GM21825 (cell line): ENCODE data around the gene RING1.

Experiments
- ATAC-seq: cut with Tn5 transposase; IDR thresholded peaks from one replicate; pipeline ENCODE4 v1.9.1; 2021; ENCODE audit warnings: mild to moderate bottlenecking, moderate library complexity; ENCODE audit not compliant: unreplicated experiment

RING1 gene

GRCh38 chr6:33192105-33192646, 16.1 kb upstream of the RING1 start, which contains the start of gene COL11A2:
Gene COL11A2, minus strand, starts transcription at chr6:33192467. Its CDS starts 227 bp downstream, at chr6:33192240.
- ATAC-seq = no peak

- ATAC-seq = no peak
Observed at GRCh38 chr6:33192671-33193602, 15.4 kb upstream of the RING1 start.

GRCh38 chr6:33193619-33194018, 14.7 kb upstream of the RING1 start:
- ATAC-seq = no peak

DNA sequence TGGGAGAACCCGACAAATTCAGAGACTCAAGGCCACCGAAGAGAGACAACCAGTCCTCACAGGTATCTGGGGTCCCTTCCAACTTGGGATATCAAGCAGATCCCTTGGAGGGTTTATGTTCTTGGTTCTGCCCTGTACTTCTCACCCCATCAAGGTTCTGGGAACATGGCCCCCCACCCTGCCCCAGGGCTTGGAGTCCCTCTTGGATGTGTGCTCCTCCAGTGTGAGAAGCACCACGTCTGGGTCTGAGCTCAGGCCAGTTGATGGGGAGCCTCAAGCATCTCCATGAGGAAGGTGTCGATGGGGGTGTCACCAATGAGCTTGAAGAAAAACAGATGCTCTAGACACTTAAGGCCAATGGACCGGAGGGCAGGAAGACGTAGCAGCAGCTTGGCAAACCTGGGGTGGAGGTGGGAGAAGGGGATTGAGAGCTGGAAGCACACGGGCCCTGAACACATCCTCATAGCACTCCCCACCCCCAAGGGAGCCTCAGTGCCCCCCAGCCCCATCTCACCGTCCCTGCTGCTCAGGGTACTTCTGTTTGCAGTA, 13.8 kb upstream of the RING1 start:
- ATAC-seq = no peak

DNA sequence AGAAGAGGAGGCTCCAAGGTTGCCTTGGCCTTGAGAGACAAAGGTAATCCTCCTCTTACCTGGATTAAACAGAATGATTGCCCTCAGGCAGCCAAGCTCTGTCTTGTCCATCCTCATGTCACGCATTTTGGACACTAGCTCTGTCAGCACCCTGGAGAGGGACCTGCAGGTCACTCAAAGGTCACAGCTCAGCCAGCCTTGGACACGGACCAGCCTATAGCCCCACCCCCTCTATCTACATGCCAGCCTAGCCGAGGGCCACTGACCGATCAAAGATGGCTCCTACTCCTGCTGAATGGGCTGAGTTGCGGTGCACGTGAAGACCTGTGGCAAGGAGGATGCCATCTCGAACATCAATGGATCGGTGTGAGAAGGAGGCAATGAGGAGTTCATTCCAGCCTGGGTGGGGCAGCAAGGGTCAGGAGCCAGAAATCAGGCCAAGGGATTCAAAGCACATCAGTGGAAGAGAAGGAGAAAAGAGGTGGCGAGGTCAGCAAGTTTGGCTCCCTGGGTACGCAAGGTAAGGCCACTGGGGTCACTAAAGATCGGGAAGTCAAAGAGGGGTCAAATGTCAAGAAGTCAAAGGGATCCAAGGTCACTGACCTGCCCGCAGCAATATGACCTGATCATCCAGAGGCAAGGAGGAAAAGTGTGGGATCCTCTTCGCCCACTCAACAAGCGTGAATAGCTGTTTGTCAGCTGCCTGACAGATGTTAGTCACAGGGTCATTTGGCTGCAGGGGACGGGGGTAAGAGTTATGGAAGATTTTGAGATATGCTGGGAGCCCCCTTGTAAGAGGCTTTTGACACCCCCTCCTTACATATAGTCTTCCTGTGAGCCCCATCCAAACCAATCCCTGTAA, 12.8 kb upstream of the RING1 start:
- no peak for ATAC-seq

DNA sequence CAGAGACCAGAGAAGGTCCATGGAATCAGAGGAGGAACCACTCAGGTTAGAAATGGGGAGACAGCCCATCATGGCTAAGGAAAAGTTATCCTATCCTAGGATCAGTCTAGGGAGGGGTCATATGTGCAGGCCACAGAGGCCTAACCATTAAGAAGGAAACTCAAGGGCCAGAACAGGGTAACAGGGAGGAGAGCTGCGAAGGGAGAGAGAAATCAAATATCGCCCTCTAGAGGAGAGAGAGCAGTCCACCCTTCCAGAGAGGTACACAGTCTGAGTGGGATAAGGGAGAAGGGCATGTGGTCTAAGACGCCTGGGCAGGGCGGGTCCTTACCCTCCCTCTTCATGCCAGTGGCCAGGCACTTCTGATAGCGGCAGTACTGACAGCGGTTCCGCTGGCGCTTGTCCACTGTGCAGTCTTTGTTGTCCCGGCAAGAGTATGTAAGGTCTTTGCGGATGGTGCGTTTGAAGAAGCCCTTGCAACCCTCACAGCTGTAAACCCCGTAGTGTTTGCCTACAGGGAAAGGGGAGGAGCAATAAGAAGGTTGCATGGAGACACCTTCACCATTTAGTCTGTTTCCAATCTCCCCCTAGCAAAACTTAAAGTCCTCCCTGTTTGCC, 10.8 kb upstream of the RING1 start:
- ATAC-seq = no peak

GRCh38 chr6:33198159-33198852, 10.0 kb upstream of the RING1 start:
- no peak for ATAC-seq

DNA sequence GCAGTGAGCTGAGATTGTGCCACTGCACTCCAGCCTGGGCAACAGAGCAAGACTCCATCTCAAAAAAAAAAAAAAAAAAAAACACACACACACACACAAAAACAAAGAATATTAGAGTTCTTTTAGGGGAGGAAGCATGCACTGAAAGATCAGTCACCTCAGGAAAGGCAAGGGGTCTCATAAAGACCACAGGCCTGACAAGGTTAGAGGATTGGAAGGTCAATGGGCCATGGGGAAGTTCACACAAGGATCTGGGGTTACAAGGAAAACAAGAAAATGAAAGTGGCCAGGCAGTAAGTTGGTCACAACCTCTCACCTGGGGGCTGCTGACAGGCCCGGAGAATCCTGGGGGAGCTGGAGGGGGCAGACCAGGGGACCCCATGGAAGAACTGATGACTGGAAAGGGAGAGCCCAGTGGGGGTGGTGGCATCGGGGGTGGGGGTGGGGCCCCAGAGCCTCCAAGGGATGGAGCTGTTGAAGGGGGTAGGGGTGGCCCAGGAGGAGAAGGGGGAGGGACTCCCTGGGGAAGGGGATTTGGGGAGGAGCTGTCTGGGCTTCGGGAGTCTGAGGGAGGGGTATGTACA, 9.4 kb upstream of the RING1 start:
- ATAC-seq = no peak

GRCh38 chr6:33199687-33200218, 8.5 kb upstream of the RING1 start:
- ATAC-seq = peak; percentile 21

DNA sequence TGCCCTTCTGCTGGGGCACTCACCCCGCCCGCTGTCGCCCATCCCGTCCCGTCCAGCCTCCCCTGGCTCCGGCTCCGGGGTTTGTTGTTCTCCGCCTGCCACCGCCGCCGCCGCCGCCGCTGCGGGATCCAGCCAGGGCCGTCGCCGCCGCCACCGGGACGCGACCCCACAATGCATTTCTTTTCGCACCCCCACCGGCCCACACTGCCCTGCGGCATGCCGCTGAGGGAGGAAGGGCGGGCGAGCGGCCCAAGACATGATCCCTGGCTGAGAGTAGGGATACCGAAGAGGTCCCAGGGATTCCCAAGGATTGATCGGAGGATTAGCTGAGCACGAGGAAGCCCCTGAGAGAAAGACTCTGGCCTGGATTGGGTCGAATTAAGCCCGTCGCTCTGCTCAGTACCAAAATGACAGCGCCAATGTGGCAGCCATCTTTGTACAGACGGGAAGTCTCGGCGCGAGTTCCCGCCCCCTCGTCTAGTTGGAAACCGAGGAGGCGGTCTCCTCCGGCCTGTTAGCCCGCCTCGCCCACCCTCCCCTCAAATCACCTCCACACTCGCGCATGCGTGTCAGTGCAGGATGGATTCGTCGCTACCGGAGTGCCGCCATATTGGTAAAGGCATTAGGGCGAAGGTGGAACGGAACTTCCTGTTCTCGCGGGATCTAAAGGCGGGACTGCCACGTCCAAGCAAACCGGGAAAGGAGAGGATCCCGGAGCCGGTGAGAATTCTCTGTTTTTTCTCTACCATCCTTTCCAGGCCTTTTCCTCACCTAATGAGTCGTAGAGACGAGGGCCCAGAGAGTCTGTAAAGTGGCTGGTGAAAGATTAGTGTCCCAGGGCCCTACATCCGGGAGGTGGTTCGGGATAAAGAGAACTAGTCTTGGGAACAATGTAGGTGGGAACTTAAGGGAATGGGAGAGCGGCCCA, 7.8 kb upstream of the RING1 start, which contains the start of the genes RXRB and SLC39A7:
Gene RXRB, minus strand, starts transcription at position 447 of the 928 bp plus-strand sequence. Its CDS starts 189 bp downstream, at position 258.
Gene SLC39A7, plus strand, starts transcription at position 649 of the 928 bp plus-strand sequence. CDS start 379 bp downstream, outside the sequence.
- ATAC-seq = peak; percentile 56

DNA sequence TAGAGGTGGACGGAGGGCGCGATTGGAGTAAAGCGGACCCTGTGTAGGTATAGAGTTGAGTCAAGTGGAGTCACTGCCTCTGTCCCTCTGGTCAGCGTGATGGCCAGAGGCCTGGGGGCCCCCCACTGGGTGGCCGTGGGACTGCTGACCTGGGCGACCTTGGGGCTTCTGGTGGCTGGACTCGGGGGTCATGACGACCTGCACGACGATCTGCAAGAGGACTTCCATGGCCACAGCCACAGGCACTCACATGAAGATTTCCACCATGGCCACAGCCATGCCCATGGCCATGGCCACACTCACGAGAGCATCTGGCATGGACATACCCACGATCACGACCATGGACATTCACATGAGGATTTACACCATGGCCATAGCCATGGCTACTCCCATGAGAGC, 7.2 kb upstream of the RING1 start:
- ATAC-seq = no peak

DNA sequence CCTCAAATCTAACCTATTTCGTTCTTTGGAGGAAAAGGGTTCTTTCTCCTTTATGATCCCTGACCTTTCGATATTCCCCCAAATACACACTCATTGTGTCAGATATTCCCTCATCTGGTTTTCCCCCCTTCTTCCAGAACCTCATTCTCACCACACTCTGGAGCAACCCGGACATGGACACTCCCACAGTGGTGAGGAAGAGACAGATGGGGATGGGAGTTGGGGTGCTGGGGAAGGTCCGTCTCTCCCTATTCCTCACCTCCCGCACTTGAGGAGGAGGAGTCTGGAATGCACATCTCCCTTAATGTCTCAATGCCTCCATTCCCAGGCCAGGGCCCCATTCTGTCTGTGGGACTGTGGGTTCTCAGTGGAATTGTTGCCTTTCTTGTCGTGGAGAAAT, 6.4 kb upstream of the RING1 start:
- ATAC-seq = no peak

DNA sequence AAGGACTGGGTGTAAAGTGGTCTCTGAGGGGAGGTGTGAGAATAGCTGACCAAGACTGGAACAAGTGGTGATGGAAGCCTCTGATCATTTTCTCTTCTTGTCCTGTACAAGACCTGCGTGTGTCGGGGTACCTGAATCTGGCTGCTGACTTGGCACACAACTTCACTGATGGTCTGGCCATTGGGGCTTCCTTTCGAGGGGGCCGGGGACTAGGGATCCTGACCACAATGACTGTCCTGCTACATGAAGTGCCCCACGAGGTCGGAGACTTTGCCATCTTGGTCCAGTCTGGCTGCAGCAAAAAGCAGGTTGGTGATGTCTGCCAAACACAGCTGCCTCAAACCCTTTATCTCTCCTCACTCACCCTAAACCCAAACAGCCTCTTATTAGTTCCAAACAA, 5.5 kb upstream of the RING1 start:
- no peak for ATAC-seq

DNA sequence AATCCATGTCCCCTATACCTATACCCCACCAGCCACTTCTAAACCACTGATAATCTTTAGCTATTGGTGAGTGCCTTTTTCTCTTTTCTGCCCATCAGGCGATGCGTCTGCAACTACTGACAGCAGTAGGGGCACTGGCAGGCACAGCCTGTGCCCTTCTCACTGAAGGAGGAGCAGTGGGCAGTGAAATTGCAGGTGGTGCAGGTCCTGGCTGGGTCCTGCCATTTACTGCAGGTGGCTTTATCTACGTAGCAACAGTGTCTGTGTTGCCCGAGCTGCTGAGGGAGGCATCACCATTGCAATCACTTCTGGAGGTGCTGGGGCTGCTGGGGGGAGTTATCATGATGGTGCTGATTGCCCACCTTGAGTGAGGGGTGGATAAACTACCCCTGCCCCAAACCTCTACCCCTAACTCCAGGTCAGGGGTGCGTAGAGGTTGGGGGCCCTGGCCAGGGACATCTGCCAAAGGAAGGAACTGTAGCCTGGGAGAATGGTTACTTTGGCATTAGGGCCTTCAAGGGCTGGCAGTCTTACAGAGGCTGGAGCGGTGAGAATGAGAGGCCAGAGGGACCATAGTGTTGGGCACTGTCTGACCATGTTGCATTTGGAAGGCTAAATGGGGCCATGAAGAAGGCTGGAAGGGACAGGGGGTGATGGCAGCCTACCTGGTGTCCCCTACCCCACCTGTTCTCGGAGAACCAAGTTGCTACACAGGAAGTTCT, 4.7 kb upstream of the RING1 start:
- ATAC-seq = no peak

- no peak for ATAC-seq
Observed at GRCh38 chr6:33204165-33204414, 4.2 kb upstream of the RING1 start.

DNA sequence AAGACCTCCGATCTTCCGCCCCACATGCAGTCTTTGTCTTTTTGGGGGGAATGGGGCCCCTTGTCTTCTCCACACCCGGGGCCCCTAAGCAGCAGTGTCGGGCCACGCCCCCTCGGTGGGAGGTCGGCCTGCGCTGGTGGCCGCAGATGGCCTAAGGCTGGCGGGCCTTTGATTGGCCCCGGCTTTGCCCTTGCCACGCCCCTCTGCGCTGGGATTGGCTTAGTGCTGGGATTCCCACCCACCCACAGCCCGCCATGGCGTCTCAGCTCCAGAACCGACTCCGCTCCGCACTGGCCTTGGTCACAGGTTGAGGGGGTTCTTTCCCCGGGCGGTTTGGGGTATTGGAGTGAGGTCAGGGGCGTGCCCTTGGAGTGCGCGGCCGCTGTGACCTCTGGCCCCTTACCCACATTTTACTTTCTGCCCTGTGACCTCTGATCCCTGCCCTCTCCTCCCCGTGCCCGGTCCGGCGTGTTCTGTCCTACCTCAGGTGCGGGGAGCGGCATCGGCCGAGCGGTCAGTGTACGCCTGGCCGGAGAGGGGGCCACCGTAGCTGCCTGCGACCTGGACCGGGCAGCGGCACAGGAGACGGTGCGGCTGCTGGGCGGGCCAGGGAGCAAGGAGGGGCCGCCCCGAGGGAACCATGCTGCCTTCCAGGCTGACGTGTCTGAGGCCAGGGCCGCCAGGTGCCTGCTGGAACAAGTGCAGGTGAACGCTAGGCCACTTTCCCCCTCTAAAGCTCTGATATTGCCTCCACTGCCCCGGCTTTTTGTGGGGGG, 3.7 kb upstream of the RING1 start, which contains the start of gene HSD17B8:
Gene HSD17B8, plus strand, starts transcription at position 241 of the 776 bp plus-strand sequence. Its CDS starts 14 bp downstream, at position 255.
- ATAC-seq = peak; percentile 36
